ENCODE data around the gene CORT.

Gene CORT

GRCh38 chr1:10440305-10440704, 9.5 kb upstream of the CORT start:
- no peak overlapping the region for H3K4me3 ChIP-seq (ENCODE audit: low read depth, low read length)
- no peak for TF ChIP-seq CTCF (IDR thresholded peaks at IDR 0.05; ENCODE audit: insufficient read depth, low read depth, low read length, missing control alignments)
- DNase-seq (ENCODE audit: low read depth), result no peak

- no peak for TF ChIP-seq CTCF (IDR thresholded peaks at IDR 0.05; ENCODE audit: insufficient read depth, low read depth, low read length, missing control alignments)
- H3K4me3 ChIP-seq (ENCODE audit: low read depth, low read length), result no peak overlapping the region
- DNase-seq (ENCODE audit: low read depth), result no peak
These were observed 9.0 kb upstream of the CORT start for GRCh38 chr1:10440794-10441193.

- no peak for TF ChIP-seq CTCF (IDR thresholded peaks at IDR 0.05; ENCODE audit: insufficient read depth, low read depth, low read length, missing control alignments)
- DNase-seq (ENCODE audit: low read depth), result no peak
- no peak overlapping the region for H3K4me3 ChIP-seq (ENCODE audit: low read depth, low read length)
These were observed 5.6 kb upstream of the CORT start for GRCh38 chr1:10444248-10444647.

GRCh38 chr1:10444795-10445397, 4.9 kb upstream of the CORT start:
- no peak overlapping the region for H3K4me3 ChIP-seq (ENCODE audit: low read depth, low read length)
- no peak for DNase-seq (ENCODE audit: low read depth)
- TF ChIP-seq CTCF (IDR thresholded peaks at IDR 0.05; ENCODE audit: insufficient read depth, low read depth, low read length, missing control alignments), result no peak

GRCh38 chr1:10446790-10447422, 2.9 kb upstream of the CORT start:
- no peak for DNase-seq (ENCODE audit: low read depth)
- no peak overlapping the region for H3K4me3 ChIP-seq (ENCODE audit: low read depth, low read length)
- TF ChIP-seq CTCF (IDR thresholded peaks at IDR 0.05; ENCODE audit: insufficient read depth, low read depth, low read length, missing control alignments), result no peak

- TF ChIP-seq CTCF (IDR thresholded peaks at IDR 0.05; ENCODE audit: insufficient read depth, low read depth, low read length, missing control alignments), result no peak
These were observed 454 bp downstream of the CORT start for GRCh38 chr1:10450156-10450814.

More at GRCh38 chr1:10450156-10450814, 454 bp downstream of the CORT start:
- no peak overlapping the region for H3K4me3 ChIP-seq (ENCODE audit: low read depth, low read length)
- DNase-seq (ENCODE audit: low read depth), result no peak

Data from GM12865 (cell line).